ENCODE data around the gene AVPR2.
A peak's percentile ranks its signal among the peaks of the same experiment; 100 is the strongest.

The AVPR2 gene

DNA sequence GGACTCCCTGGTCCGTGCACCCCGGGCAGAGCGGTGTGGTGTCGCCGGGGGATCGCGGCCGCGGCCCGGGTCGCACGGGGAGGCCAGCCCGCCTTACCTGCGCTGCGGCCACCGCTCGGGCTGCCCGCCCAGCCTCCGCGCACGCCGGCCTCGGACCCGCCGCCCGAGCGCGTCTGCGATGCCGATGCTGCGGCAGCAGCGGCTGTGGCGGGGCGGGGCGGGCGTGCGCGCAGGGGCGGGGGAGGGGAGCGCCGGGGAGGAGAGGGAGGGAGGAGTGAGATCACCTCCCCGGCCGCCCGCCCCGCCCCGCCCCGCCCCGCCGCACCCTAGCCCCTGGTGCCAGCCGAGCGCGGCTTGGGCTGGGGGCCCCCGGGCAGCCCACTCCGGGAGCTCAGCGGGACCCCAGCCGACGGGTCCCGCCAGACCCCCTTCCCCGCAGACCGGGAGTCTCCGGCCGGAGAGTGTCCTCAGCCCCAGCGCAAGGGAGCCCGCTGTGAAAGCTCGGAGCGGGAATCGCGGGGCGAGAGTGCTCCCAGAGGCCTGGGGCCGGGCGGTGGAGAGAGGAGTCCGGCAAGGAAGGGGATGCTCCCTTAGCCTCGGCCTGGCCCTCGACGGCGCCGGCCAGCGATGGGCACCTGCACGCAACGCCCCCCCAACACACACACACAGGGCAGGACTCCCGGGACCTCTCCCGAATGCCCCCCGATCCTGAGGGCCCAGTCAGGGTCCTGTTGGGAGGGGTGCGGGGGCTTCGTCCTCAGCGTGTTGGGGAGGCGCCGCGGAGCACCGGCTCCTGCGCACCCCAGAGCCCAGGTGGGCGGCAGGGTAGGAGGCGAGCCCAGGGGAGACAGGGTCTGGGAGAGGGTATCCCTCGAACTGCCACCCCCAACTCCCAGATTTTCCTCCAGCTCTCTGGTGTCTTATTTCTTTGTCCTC is 18.2 kb upstream of the AVPR2 start, which contains the start of gene L1CAM:
Gene L1CAM (minus strand): TSS at position 206 of the 936 bp plus-strand sequence. CDS start 10,337 bp downstream, outside the sequence.
- no peak for DNase-seq (ENCODE audit: low read depth in 2 of 2)

DNA sequence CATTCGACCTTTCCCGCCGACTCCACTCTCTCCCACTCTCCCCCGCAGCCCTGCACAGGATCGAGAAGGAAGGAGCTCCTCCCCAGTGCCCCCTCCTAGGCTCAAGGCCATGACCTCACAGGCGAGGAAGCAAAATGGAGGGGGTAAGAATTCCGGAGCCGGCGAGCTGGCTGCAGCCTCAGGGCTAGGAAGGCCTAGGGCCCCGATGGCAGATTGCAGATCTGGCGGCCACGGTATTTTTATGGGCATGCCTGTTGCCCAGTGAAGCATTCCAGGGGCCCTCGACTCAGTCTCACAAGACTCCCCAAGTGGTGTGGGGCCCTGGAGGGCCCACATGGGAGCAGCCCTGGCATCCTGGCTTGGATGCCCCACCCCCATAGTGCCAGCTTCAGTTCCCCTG is 17.6 kb upstream of the AVPR2 start:
- DNase-seq (ENCODE audit: low read depth in 2 of 2) = no peak

DNA sequence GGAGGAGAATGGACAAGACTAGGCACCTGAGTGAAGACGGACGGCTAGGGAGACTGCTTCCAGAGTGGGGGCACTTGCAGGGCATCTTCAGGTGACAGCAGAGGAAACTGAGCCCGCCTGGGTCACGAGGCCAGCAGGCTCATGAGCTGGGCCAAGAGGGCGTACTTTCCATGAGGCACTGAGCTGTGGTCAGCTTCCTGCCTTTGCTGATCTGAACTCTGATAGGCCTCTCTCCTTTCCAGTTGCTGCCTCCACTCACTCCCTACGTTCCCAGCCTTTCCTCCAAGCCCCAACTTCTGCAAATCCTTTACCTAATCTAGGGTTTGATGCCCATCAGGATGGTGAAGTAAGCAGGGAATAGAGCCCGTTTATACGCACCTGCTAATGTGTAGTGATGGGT is 17.1 kb upstream of the AVPR2 start:
- no peak for DNase-seq (ENCODE audit: low read depth in 2 of 2)

DNA sequence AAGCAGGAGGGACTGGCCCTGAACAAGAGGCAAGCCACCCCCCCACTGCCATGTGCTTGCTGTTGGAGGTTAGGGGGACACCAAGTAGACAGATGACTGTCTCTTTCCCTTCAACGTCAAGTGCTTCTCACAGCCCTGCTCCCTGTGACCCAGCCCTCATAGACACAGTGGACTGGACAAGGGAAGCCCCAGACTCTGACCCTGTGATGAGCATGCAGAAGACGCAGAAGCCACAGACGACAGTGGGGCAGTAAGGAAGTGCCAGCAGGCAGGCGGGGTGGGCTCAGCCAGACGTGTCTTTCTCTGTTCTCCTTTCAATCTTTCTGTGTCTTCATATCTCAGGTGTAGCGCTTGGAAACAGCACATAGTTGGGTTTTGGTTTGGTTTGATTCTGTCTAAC is 16.1 kb upstream of the AVPR2 start:
- no peak for DNase-seq (ENCODE audit: low read depth in 2 of 2)

DNA sequence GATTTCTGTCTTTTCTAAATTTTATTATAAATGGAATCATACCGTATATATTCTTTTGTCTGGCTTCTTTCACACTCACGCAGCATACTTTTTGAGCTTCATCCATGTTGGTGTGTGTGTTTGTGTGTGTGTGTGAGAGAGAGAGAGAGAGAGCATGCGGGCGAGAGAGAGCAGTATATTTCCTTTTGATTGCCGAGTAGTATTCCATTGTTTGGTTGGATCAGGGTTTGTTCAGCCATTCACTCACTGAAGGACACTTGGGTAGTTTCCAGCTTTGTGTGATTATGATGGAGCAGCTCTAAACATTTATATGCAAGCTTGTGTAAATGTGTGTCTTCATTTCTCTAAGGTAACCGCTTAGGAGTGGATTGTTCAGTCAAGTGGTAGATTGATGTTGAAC is 15.3 kb upstream of the AVPR2 start:
- DNase-seq (ENCODE audit: low read depth in 2 of 2) = no peak

DNA sequence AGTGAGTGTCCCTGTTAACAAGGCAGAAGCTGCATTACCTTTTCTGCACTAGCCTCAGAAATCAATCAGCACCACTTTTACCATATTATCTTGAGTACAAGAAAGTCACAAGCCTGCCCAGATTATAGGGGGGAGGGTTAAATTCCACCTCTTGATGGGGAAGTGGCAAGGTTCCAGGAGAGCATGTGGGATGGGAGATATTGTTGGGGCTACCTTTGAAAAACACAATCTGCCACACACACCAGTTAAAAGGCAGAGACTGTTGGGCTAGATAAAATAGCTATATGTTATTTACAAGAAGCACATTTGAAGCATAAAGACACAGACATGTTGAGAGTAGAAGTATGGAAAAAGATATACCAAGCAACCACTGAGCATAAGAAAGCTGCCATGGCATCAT is 6.6 kb upstream of the AVPR2 start:
- no peak for DNase-seq (ENCODE audit: low read depth in 2 of 2)

DNA sequence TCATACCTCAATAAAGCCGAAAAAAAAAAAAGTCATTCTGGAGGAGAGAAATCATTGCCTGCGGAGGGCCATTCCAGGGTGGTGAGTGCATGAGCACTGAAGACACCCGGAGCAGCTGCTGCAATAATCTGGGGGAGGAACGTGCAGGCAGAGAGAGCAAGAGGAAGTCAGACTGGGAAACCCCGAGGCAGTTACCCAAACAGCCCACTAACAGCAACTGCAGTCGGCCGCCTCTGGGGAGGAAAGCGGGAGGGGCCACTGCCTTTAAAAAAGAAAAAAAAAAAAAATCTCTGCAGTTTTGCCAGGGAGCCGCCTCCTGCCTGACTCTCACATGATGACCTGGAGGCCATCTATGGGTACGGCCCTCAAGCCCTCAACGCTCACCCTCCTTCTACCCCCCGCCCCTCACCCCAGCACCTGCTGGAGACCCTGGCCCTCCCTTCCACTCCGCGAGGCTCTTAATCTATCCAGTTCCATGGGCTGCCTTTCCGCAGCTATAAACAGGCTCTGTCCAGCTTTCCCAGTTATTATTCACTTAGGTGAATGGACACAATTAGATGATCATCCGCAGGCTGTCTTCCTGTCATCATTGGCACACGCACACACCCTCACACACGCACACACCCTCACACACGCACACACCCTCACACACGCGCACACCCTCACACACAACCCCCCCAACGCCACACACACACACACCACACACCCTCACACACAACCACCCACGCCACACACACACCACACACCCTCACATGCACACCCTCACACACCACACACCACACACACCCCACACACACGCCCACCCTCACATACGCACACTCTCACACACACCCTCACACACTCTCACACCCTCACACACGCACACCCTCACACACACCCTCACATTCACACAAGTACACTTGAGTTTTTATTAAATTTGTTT is 3.4 kb upstream of the AVPR2 start:
- peak in 1 of 2 donors; percentile 13 for DNase-seq (ENCODE audit: low read depth in 2 of 2)

DNA sequence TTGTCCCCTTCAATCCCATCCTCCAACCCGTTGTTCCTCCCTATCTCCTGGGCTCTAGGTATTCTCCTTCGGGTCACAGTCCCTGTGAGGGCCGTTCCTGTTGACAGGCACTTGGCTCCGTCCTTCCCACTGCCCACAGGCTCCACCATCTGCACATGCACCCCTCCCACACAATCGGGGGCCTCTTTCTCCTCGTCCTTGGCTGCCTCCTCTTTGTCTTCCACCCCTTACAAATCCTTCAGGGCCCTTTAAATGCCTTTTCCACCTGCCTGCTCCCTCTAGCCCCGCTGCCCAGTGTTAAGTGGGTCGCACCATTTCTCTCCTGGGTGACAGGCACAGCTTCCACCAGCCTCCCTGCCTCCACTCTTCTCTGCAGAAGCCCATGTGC is 2.7 kb upstream of the AVPR2 start:
- no peak for DNase-seq (ENCODE audit: low read depth in 2 of 2)

DNA sequence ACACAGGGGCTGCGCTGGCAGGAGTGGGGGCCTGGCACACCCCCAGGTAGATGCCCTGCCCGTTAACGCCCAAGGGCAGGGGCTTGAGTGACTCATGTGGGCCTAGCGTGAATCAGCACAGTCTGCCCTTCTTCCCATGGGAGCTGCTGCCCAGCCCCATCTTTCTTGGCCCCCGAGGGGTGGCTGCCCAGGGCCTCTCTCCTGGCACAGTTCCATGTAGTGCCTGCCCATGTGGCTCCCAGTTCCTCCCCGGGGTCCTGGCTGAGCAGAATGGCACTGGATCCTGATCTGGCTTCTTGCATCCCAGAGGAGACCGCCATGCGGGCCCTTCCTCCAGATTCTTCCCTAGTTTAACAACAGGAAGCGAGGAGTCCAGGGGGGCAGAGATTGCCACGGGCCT is 2.1 kb upstream of the AVPR2 start:
- DNase-seq (ENCODE audit: low read depth in 2 of 2) = no peak

DNA sequence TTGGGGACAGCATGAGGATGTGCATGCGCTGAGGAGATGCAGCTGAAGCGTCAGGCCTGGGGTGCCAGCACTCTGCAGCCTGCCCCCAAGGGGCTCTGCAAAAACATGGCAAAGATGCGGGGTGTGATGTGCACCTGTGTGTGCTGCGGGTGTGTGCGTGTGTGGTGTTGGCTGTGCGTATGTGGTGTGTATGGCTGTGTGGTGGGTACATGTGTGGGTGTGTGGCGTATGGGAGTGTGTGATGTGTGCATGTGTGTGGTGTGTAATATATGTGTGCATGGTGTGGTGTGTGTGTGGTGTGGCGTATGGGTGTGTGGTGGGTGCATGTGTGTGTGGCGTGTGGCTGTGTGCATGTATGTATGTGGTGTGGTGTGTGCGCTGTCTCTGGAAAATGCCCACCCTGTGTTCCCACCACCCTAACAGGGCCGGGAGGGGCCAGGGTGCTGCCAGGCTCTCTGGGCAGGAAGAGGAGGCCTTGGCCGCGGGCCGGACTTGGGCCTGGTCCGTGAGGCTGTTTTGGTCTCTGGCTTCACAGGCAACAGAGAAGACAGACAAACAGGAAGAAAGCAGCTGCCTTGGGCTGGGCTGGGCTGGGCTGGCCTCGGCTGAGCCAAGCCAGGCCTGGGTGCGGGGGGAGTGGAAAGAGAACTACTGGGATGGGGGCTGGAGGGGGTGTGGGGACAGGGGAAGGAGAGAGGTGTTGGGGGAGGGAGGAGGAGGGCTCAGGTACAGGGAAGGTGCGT is 1.1 kb upstream of the AVPR2 start:
- DNase-seq (ENCODE audit: low read depth in 2 of 2) = no peak

DNA sequence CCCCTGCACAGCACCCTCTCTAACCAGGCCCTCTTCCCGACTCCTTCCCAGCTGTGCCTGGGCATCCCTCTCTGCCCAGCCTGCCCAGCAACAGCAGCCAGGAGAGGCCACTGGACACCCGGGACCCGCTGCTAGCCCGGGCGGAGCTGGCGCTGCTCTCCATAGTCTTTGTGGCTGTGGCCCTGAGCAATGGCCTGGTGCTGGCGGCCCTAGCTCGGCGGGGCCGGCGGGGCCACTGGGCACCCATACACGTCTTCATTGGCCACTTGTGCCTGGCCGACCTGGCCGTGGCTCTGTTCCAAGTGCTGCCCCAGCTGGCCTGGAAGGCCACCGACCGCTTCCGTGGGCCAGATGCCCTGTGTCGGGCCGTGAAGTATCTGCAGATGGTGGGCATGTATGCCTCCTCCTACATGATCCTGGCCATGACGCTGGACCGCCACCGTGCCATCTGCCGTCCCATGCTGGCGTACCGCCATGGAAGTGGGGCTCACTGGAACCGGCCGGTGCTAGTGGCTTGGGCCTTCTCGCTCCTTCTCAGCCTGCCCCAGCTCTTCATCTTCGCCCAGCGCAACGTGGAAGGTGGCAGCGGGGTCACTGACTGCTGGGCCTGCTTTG is 1.1 kb downstream of the AVPR2 start:
- DNase-seq (ENCODE audit: low read depth in 2 of 2) = no peak

DNA sequence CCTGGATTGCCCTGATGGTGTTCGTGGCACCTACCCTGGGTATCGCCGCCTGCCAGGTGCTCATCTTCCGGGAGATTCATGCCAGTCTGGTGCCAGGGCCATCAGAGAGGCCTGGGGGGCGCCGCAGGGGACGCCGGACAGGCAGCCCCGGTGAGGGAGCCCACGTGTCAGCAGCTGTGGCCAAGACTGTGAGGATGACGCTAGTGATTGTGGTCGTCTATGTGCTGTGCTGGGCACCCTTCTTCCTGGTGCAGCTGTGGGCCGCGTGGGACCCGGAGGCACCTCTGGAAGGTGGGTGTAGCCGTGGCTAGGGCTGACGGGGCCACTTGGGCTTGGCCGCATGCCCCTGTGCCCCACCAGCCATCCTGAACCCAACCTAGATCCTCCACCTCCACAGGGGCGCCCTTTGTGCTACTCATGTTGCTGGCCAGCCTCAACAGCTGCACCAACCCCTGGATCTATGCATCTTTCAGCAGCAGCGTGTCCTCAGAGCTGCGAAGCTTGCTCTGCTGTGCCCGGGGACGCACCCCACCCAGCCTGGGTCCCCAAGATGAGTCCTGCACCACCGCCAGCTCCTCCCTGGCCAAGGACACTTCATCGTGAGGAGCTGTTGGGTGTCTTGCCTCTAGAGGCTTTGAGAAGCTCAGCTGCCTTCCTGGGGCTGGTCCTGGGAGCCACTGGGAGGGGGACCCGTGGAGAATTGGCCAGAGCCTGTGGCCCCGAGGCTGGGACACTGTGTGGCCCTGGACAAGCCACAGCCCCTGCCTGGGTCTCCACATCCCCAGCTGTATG is 1.8 kb downstream of the AVPR2 start:
- DNase-seq (ENCODE audit: low read depth in 2 of 2) = no peak

DNA sequence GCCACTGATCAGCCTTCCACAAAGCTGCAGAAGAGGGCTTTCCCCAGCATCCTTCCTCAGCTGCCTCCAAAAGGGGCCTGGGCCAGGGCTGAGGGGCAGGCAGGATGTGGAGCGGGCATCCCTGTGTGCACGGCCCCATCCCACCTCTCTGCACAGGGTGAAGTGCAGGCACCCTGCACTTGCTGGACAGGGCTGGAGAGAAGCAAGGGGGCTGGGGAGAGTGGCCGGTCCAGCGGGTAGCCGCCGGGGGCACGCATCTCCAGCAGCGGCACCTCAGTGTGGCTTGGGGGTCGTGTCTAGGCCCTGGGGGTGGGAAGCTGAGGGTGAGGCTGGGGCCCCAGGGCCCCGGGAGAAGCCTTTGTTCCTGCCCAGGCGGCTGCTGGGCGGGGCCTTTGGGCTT is 3.0 kb downstream of the AVPR2 start:
- DNase-seq (ENCODE audit: low read depth in 2 of 2) = no peak

DNA sequence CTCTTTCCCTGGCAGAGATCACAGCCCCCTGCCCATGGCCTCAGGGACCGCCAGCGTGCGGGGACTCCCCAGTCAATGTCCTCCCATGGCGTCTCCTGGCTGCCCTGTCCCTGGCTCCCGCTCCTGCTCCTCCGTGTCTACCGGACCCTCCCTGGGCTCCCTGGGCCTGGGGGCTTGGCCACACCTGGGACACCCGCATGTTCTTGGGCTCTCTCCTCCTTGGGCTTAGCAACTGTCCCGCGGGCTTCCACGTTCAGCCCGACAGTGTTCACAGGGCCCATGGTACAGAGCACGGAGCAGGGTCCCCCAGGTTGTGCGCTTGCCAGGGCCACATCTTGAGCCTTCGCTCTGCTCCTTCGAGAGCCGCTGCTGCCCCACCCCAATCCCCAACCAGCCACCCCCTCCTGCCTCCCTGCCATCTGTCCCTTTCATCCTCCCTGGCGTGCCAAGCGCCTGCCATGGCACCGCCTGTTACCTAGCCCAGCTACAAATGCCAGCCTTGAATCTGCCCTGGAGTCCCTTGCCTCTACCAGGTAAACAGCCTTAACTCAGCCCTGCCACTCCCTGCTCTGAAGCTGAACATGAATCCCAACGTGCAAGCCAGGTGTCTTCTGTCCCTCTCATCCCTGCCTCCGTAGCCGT is 3.9 kb downstream of the AVPR2 start:
- no peak for DNase-seq (ENCODE audit: low read depth in 2 of 2)

DNA sequence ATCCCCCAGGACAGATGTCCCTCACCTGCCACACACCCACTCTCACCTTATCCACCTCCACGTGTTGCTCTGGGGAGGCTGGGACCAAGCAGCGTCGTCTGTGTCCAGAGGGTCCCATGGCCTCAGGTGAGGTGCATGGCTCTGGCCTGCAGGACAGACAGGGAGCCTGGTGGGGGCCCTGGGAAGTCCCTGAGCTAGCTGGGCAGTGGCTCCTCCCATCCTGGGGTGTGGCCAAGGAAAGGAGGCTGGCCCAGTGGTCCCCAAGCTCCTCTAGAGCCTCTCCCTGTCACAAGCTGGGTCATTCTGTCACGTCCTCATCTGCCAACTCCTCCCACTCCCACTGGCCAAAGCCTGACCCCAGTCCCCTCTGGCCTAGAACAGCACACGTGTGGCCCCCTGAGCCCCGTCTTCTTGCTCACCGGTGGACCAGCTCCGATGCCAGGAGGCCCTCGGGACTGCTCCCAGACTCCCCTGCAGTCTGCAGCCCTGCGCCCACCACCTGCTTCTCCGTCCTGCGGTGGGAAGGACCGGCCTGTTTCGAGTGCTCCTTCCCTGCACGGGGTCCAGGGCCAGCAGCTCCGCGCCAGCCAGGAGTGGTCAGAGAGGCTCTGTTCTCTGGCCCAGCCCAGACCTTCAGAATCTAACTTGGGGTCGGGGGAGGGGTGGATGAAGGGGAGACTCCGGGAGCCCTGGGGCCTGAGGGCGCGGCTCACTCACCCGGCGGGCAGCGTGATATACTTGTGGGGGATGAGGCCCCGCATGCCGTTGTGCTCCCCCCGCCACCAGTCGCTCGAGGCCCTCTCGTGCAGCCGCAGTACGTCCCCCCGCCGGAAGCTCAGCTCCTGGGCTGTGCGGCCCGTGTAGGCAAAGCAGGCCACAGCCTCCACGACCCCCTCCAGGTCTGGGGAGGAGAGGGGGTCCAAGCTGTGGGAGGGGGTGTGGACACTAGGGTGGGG is 4.8 kb downstream of the AVPR2 start:
- no peak for DNase-seq (ENCODE audit: low read depth in 2 of 2)

DNA sequence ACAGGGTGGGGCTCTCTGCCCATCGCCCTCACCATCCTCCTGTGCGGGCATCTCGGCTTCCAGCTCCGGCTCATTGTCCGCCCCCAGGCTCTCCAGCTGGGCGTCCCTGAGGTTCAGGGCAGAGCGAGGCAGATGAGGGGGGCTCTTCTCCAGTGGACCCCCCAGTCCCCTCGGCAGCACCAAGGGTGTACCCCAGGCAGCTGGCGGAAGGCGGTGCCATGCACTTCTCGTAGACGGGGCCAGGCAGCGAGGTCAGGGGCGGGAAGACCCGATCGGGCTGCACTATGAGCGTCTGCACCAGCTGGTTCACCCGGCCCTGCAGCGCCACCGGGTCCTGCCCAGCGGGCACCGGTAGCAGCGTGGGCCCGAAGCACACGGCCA is 5.5 kb downstream of the AVPR2 start:
- no peak for DNase-seq (ENCODE audit: low read depth in 2 of 2)

DNA sequence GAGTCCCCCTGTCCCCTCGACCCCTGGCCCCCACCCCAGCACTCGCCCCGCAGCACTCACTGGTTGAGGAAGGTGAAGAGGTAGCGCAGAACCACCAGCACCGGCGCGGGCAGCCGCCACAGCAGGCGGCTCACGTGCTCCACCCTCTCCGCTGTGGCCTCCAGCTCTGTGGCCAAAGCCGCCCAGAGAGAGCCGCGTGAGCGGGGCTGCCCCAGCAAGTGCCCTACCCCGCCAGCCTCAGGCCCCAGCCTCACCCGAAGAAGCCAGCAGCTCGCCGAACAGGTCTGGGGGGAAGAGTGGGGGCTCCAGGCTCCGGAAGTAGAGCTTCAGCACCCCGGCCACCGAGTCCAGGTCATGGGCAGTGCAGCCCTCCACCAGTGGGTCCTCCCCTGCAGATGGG is 6.0 kb downstream of the AVPR2 start:
- DNase-seq (ENCODE audit: low read depth in 2 of 2) = no peak

DNA sequence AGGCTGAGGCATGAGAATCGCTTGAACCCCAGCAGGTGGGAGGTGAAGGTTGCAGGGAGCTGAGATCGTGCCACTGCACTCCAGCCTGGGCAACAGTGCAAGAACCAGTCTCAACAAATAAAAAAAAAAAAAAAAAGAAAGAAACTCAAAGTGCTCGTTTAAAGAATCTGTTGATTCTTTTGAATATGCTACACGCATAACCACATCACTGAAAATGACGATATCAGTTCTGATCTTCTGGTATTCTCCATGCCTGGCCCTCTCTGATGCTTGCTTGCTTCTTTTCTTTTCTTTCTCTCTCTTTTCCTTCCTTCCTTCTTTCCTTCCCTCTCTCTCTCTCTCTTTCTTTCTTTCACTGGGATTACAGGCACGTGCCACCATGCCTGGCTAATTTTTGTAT is 7.3 kb downstream of the AVPR2 start:
- no peak for DNase-seq (ENCODE audit: low read depth in 2 of 2)

DNA sequence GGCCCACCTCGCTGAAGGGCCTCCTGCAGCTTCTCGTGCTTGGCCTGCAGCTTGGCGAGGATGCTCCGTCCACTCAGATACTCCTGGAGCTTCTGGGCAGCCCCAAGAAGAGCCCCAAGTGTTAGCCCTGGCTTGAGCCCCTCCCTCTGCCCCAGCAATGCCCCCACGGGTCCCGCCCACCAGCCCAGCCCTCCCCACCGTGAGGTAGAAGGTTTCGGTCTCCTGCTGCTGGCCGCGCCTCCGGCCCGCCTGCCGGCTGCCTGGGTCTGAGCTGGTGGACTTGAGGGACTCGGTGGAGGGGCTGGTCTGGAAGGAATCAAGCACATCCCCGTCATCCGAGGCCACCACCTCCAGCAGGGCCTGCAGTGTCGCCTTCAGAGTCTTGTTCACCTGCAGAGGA is 8.7 kb downstream of the AVPR2 start:
- DNase-seq (ENCODE audit: low read depth in 2 of 2) = no peak
